Cardiac septum (tissue), 1 donor: ENCODE results near the gene LRFN4. TPM values are rescaled to one million over a fixed set of nuclear protein-coding genes. Genes with fewer than 3 reads are reported as not detected.
A peak's percentile ranks its signal among the peaks of the same experiment; 100 is the strongest.
"Not testable (repeated sequence)": the region's sequence is repeated elsewhere in the genome, so short reads cannot be mapped to it uniquely, and the experiment has no call there.

Experiments
- DNase-seq: peaks from one replicate; pipeline ENCODE4 v3.0.0-alpha.2; 2020; ENCODE audit warnings: low spot score
- intact Hi-C: fragments of 100-400 bp; cut with DNase I; formaldehyde crosslinking; loops from one replicate; pipeline ENCODE4 v1.14.0; 2022
- long read RNA-seq: library from polyadenylated mRNA; unstranded; transcript quantifications from one replicate; pipeline ENCODE4 v2.0.0, GENCODE V29; 2021
- total RNA-seq: library from RNA; stranded (reverse); fragmentation: NEBNext Ultra II Directional; extraction: Animal tissue kit (Norgen Biotek cat#: 25700); gene quantifications from one replicate; pipeline ENCODE4 v1.2.1, GENCODE V29; 2021
- donor health status: DM: no; HTN: no; CAD: no.

LRFN4 gene
- total RNA-seq: 24.5 TPM
- long read RNA-seq, transcript LRFN4-201 (2 exons, 2,431 nt): major isoform, 28 of 46 reads
- long read RNA-seq, partial matches to known transcripts: 0 of 46 reads
- long read RNA-seq, other reads (novel, unspliced or antisense): 18 of 46 reads

DNA sequence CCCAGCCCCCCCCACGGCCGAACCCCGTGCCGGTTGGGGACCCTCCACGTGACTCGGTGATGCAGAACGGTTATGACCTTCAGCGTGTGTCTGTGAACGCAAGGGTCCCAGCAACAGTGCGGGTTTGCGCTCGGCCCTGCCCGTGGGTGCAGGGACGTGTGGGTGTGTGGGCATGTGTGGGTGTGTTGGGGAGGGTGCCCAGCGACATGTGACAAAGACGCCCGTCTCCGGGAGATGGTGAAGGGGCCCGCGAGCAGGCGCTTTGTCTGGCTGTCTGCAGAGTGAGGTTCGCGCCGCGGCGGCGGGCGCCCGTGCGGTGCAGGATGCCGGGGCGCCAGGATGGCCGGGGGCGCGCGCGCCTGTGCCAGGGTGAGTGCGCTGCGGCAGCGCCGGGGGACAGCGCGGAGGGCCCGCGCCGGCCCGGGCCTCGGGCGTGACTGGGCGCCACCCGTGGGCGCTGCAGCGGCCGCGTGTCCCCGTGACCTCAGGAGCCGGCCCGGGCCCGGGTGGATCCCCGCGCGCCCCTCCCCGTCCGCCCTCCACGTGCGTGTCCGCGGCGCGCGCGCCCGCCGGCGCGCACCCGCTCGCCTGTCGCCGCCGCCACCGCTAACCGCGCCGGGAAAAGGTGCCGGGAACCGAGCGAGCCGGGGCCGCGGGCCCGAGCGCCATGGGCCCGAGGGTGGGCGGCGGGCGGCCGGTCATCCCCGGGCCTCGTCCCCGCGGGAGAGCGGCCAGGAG is at the start of gene LRFN4:
TSS of gene LRFN4 (plus strand) at position 569 of the 738 bp plus-strand sequence. CDS start 681 bp downstream, outside the sequence.
- DNase-seq: no peak
- intact Hi-C loops: loop anchor here (1.0 kb wide), 1 partner anchor 13 kb away; the partner anchor contains the start of gene RCE1

DNA sequence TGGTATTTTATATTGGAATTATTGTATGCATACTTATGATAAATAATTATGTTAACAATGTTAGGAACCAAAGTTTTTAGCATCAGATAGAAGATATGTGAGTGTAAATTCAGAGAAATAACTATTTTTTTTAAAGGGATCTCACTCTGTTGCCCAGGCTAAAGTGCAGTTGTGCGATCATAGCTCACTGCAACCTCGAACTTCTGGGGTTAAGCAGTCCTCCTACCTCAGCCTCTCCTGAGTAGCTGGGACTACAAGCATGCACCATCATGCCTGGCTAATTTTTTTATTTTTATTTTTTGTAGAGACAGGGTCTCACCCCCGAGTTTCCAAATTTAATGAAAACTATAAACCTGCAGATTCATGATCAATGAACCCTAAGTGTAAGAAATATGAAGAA is 47.3 kb upstream of the LRFN4 start:
- intact Hi-C loops: no loop called here
- DNase-seq: no peak

DNA sequence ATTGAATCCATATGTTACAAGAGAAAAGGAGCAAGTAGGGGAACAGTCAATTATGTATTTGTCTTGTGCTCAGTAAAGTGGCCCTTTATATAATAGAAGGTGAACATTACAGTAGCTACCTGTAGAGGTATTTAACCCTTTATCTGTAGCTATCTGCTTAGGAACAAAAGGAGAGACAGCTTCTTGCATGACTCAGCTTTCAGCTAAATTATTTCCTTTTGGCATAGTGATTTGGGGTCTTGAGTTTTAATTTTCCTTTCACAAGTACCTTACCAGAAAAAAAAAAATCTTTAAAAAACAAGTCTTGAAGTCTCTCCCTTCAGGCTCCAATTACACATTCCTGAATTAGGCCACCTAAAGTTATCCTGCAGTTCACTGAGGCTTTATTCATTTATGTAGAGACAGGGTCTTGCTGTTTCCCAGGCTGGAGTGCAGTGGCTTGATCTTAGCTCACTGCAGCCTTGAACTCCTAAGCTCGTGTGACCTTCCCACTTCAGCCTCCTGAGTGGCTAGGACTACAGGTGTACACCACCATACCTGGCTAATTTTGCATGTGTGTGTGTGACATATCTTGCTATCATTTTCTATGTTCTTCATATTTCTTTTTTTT is 46.2 kb upstream of the LRFN4 start:
- no peak for DNase-seq
- intact Hi-C loops: no loop called here

GRCh38 chr11:66814678-66815077 is 42.2 kb upstream of the LRFN4 start:
- intact Hi-C loops: no loop called here
- no peak for DNase-seq

GRCh38 chr11:66815646-66816045 is 41.2 kb upstream of the LRFN4 start:
- intact Hi-C loops: no loop called here
- no peak for DNase-seq

DNA sequence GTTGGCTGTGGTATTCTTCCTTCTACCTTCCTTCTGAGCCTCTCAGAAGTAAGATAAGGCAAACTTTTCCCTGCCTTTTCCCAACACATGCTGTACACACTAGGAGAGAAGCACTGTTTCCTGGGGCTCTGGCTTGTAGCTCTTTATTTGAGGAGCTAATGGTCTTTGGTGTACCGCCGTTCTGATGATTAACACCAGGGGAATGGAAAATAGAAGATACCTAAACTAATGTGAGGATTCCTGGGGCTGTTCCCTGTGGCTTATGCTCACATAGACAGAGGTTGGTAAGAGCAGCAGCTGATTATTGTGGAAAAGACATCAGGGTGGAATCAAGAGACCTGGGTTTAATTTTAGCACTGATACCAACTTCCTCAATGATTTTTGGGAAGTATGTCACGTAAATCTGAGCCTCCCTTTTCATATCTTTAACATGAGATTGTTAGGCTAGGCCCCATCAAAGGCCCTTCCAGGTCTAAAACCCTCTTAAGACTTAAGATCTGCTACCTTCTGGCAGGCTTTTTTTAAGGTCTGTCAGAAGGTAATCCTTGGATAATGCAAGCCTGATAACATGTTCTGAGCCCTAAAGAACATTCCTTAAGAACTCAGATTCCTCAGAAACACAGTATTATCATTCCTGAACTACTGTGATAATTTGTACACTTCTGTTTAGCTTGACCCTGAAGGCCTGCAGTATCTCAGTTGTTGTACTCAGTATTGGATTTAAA is 38.5 kb upstream of the LRFN4 start:
- intact Hi-C loops: no loop called here
- DNase-seq: no peak

DNA sequence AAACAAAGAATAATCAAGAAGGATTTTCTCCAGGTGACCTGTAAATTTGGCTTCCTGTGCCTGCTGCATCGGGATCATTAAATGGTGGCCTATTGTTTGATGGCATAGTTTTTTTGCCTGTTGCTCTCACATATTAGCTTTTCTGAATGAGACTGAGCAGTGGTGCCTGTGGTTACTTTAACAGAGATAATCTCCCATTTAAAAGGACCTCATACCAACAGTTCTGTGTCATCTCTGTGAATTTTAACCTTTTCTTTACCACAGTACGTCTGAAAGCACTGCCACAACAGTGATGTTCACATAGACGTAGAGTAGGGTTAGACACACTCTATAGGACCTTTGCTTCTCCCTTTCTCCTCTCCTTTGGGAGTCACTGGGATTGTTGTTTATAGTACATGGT is 36.5 kb upstream of the LRFN4 start:
- DNase-seq: no peak
- intact Hi-C loops: no loop called here

DNA sequence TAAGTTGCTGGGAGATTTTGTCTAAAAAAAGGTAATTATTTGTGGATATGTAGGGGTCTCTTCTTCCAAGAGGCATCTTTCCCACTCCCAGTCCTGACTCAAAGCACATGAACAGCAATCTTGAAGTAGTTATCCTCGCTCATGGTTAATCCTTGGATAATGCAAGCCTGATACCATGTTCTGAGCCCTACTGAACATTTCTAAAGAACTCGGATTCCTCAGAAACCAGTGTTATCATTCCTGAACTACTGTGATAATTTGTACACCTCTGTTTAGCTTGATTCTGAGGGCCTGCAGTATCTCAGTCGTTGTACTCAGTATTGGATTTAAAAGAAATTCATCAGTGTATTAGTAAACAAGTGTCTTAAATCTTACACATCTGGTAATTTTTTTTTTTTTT is 36.0 kb upstream of the LRFN4 start:
- intact Hi-C loops: no loop called here
- DNase-seq: no peak

DNA sequence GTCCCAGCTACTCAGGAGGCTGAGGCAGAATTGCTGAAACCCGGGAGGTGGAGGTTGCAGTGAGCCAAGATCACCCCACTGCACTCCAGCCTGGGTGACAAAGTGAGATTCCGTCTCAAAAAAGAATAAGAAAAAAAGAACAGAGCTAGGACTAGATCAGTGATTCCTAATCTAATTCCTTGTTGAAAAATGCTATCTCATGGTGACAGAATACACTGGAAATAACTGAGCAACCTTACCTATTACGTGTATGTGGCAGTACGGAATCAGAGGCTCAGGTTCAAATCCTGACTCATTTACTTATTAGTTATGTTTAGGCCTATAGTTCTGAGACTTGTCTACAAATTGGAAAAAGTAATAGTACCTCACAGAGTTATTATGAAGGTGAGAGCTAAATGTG is 33.2 kb upstream of the LRFN4 start:
- intact Hi-C loops: no loop called here
- no peak for DNase-seq

- intact Hi-C loops, DNase-seq: not testable (repeated sequence)
These were observed 32.3 kb upstream of the LRFN4 start for GRCh38 chr11:66824573-66824972.

DNA sequence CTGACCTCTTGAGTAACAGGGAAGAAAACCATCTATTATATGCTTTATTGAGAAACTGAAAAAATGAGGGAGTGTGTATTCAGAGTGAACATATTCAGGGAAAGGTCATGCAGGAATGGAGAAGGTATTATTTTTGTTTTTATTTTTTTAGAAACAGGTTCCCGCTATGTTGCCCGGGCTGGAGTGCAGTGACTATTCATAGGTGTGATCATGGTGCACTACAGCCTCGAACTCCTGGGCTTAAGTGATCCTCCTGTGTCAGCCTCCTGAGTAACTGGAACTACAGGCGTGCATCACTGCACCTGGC is 22.4 kb upstream of the LRFN4 start:
- no peak for DNase-seq
- intact Hi-C loops: loop anchor here (1.0 to 10.0 kb wide), 2 partner anchors 140 to 260 kb away; no protein-coding TSS in a partner anchor

DNA sequence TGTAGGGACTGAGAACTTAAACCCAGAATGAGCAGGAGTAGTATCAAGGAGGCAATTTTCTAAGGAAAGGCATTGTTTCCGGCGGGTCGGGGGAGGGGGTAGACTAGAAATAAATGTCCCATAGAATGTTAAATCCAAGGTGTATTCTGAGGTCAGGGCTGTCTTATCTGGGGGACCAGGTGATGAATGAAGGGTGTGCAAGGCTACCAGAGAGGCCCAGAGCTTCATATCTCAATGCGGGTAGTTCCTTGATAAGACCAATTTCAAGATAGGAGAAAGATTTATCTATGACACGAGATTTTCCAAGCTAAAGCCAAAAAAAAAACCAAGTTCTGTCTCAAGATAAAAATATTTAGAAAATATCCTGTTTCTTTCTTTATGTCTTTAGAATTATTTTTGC is 21.9 kb upstream of the LRFN4 start:
- intact Hi-C loops: loop anchor here (1.0 to 10.0 kb wide), 2 partner anchors 141 to 260 kb away; no protein-coding TSS in a partner anchor
- no peak for DNase-seq

DNA sequence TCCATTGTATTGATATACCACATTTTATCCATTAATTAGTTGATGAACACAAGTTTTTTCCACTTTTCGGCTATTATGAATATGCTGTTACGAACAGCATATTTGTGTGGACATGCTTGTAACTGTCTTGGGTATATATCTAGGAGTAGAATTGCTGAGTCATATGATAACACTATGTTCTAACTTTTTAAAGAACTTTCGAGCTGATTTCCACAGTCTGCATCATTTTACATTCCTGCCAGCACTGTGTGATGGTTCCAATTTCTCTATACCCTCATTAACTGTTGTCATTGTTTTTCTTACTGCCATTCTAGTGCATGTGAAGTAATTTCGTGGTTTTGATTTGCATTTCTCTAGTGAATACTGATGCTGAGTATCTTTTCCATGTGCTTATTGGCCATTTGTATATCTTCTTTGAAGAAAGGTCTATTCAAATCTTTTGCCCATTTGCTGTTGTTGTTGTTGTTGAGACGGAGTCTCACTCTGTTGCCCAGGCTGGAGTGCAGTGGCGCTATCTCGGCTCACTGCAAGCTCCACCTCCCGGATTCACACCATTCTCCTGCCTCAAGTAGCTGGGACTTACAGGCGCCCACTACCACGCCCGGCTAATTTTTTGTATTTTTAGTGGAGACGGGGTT is 21.0 kb upstream of the LRFN4 start:
- no peak for DNase-seq
- intact Hi-C loops: loop anchor here (10.0 kb wide), 1 partner anchor 261 kb away; no protein-coding TSS in a partner anchor

DNA sequence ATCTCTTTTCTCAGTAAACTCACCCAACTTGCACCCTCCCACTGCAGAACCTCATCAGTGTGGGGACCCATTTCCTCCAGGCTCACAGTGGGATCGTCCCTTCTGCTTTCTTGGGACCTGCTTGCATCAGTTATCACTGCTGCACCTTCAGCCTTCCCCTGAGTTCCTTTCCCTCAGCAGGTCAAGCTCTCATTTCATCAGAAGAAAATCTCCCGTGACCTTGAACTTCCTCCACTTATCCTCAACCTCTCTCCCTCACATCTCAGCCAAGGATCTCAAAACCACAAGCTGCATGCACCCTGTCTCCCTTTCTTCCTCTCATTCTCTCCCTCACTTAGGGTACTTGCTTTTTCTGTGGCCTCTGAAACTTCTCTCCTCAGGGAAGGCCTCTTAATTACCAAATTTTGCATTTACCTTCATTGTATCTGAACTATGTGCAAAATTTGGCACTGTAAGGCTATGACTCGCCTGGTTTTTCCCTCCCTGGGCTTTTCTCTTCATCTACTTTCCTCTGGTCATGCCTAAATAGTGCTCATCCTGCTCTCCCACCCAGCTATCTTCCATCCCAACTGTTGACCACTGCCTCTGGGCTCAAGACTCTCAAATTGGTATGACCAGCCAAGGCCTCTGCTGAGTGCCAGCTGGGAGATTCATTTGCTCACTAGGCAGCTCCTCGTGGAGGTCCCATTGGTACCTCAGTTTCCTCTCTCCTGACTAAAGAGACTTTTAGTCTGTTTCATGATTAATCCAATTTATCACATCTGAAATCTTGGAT is 16.4 kb upstream of the LRFN4 start:
- DNase-seq: no peak
- intact Hi-C loops: no loop called here

GRCh38 chr11:66841861-66842260 is 15.0 kb upstream of the LRFN4 start:
- intact Hi-C loops: no loop called here
- peak; percentile 57 for DNase-seq

- DNase-seq: no peak
These were observed 14.4 kb upstream of the LRFN4 start for GRCh38 chr11:66842501-66842895.

GRCh38 chr11:66842896-66843775 is 13.7 kb upstream of the LRFN4 start, which contains the start of gene RCE1:
Gene RCE1, plus strand, starts transcription at chr11:66843441. Its CDS starts 15 bp downstream, at chr11:66843456.
- peak; percentile 95 for DNase-seq
- intact Hi-C loops: loop anchor here (1.0 kb wide), 1 partner anchor 13 kb away; no protein-coding TSS in a partner anchor

More at GRCh38 chr11:66842501-66842895, 14.4 kb upstream of the LRFN4 start:
- intact Hi-C loops: no loop called here
